Peyer's patch (tissue), 4 donors: ENCODE results near the gene TAF3.

Source experiments
- POLR2A ChIP-seq, 2 donors: fragments of 450-650 bp; IDR thresholded peaks; one replicate each; pipeline ENCODE4 v1.5.1; 2017; ENCODE audit warnings: antibody characterized with exemption in 2 of 2, mild to moderate bottlenecking in 2 of 2, moderate library complexity in 2 of 2
- TF ChIP-seq, protein P1 (sequence below), 6 experiments: fragments of 450-650 bp in 4 of 6; fragments of 200-600 bp in 2 of 6; sonication (generic) in 1 of 6; IDR thresholded peaks; one replicate each; pipeline ENCODE4 v1.5.1; 2017 to 2019; ENCODE audit warnings: antibody characterized with exemption in 6 of 6, mild to moderate bottlenecking in 3 of 6, moderate library complexity in 1 of 6

DNA sequence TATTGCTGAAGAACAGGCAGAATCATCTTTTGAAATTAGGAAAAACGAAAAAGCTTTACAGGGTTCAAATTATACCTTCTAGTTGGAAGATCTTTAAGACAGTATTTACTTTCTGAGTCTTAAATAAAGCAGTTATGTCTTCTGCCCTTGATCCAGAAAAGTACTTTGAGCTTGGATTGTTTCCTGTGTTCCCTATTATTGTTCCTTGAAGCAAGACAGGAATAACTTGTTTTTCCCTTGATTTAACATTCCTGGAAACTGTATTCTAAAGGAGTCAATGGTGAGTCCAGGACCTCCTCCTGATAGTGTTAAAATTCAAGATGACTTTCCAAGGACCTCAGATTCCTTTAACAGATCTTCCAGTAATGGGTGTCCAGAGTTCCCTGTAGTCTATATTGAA lies 161.9 kb downstream of the TAF3 start:
- TF ChIP-seq, protein P1, sequence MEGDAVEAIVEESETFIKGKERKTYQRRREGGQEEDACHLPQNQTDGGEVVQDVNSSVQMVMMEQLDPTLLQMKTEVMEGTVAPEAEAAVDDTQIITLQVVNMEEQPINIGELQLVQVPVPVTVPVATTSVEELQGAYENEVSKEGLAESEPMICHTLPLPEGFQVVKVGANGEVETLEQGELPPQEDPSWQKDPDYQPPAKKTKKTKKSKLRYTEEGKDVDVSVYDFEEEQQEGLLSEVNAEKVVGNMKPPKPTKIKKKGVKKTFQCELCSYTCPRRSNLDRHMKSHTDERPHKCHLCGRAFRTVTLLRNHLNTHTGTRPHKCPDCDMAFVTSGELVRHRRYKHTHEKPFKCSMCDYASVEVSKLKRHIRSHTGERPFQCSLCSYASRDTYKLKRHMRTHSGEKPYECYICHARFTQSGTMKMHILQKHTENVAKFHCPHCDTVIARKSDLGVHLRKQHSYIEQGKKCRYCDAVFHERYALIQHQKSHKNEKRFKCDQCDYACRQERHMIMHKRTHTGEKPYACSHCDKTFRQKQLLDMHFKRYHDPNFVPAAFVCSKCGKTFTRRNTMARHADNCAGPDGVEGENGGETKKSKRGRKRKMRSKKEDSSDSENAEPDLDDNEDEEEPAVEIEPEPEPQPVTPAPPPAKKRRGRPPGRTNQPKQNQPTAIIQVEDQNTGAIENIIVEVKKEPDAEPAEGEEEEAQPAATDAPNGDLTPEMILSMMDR (IDR thresholded peaks at IDR 0.05) = no peak
- no peak for TF ChIP-seq POLR2A (IDR thresholded peaks at IDR 0.05)
